HepG2 (cell line): ENCODE data around the gene USP38. TPM values are rescaled to one million over a fixed set of nuclear protein-coding genes. Genes with fewer than 3 reads are reported as not detected.

Experiments used
- AGO2 ChIP-seq: fragments of 200-400 bp; formaldehyde crosslinking; optimal IDR thresholded peaks from 2 replicates; pipeline ENCODE3; 2017; ENCODE audit warnings: mild to moderate bottlenecking, low read depth, low read length, moderate library complexity
- ARHGAP35 ChIP-seq: sonication (generic); formaldehyde crosslinking; IDR thresholded peaks from 2 replicates; pipeline ENCODE4 v1.9.0; 2022; ENCODE audit warnings: mild to moderate bottlenecking, inconsistent platforms, moderate library complexity, missing genetic modification reagents, borderline replicate concordance
- ATF1 ChIP-seq: IDR thresholded peaks from 2 replicates; pipeline ENCODE4 v1.6.1; 2016; ENCODE audit warnings: mild to moderate bottlenecking, control low read depth
- CBX5 ChIP-seq: sonication (generic); formaldehyde crosslinking; IDR thresholded peaks from 2 replicates; pipeline ENCODE4 v1.4.0; 2020; ENCODE audit warnings: missing genetic modification reagents, borderline replicate concordance
- CREBL2 ChIP-seq: sonication (generic); formaldehyde crosslinking; IDR thresholded peaks from 2 replicates; pipeline ENCODE4 v1.8.1; 2023; ENCODE audit warnings: missing genetic modification reagents, mild to moderate bottlenecking, borderline replicate concordance
- ETV5 ChIP-seq: IDR thresholded peaks from 2 replicates; pipeline ENCODE4 v1.6.1; 2018; ENCODE audit warnings: missing biosample characterization, missing genetic modification reagents, inconsistent platforms, borderline replicate concordance
- ETV6 ChIP-seq: sonication (generic); formaldehyde crosslinking; conservative IDR thresholded peaks from 2 replicates; pipeline ENCODE4 v1.4.0; 2020; ENCODE audit warnings: missing genetic modification reagents
- GATA4 ChIP-seq: sonication (generic); IDR thresholded peaks from 2 replicates; pipeline ENCODE4 v1.6.1; 2016; ENCODE audit warnings: antibody characterized with exemption, low read depth, borderline replicate concordance
- GATAD1 ChIP-seq: IDR thresholded peaks from 2 replicates; pipeline ENCODE4 v1.6.1; 2016; ENCODE audit warnings: missing genetic modification reagents, missing compliant biosample characterization
- GRHL1 ChIP-seq: sonication (generic); formaldehyde crosslinking; conservative IDR thresholded peaks from 2 replicates; pipeline ENCODE4 v1.8.0; 2022; ENCODE audit warnings: missing genetic modification reagents
- HMG20B ChIP-seq: conservative IDR thresholded peaks from 2 replicates; pipeline ENCODE4 v1.6.1; 2016; ENCODE audit warnings: missing genetic modification reagents, missing compliant biosample characterization
- IKZF1 ChIP-seq: fragments of 450-650 bp; IDR thresholded peaks from 2 replicates; pipeline ENCODE4 v1.7.1; 2016
- MED13 ChIP-seq: sonication (generic); formaldehyde crosslinking; IDR thresholded peaks from 2 replicates; pipeline ENCODE4 v1.5.0; 2020; ENCODE audit warnings: missing genetic modification reagents
- NFE2L1 ChIP-seq: sonication (generic); formaldehyde crosslinking; IDR thresholded peaks from 2 replicates; pipeline ENCODE4 v1.4.0; 2020; ENCODE audit warnings: missing genetic modification reagents, mild to moderate bottlenecking, borderline replicate concordance
- RCOR2 ChIP-seq: IDR thresholded peaks from 2 replicates; pipeline ENCODE4 v1.6.1; 2016; ENCODE audit warnings: missing biosample characterization, missing genetic modification reagents
- REL ChIP-seq: sonication (generic); formaldehyde crosslinking; conservative IDR thresholded peaks from 2 replicates; pipeline ENCODE4 v1.8.0; 2022; ENCODE audit warnings: mild to moderate bottlenecking, missing genetic modification reagents, moderate library complexity
- RNF219 ChIP-seq: sonication (generic); formaldehyde crosslinking; IDR thresholded peaks from 2 replicates; pipeline ENCODE4 v1.5.0; 2020; ENCODE audit warnings: mild to moderate bottlenecking, missing genetic modification reagents
- SAP130 ChIP-seq: IDR thresholded peaks from 2 replicates; pipeline ENCODE4 v1.6.1; 2016; ENCODE audit warnings: low read depth
- SRSF1 ChIP-seq: fragments of 200-400 bp; formaldehyde crosslinking; optimal IDR thresholded peaks from 2 replicates; pipeline ENCODE3; 2017; ENCODE audit warnings: mild to moderate bottlenecking, low read depth, low read length, moderate library complexity
- TAF1 ChIP-seq: sonication (generic); formaldehyde crosslinking; IDR thresholded peaks from 2 replicates; pipeline ENCODE4 v1.4.0; 2020; ENCODE audit warnings: missing genetic modification reagents
- TFDP2 ChIP-seq: sonication (generic); formaldehyde crosslinking; IDR thresholded peaks from 2 replicates; pipeline ENCODE4 v1.4.0; 2020; ENCODE audit warnings: missing genetic modification reagents
- UBTF ChIP-seq: sonication (generic); formaldehyde crosslinking; IDR thresholded peaks from 2 replicates; pipeline ENCODE4 v1.4.0; 2020; ENCODE audit warnings: mild to moderate bottlenecking, missing genetic modification reagents
- YEATS4 ChIP-seq: sonication (generic); formaldehyde crosslinking; IDR thresholded peaks from 2 replicates; pipeline ENCODE4 v1.4.0; 2020; ENCODE audit warnings: missing genetic modification reagents, borderline replicate concordance
- ZFAT ChIP-seq: sonication (generic); formaldehyde crosslinking; conservative IDR thresholded peaks from 2 replicates; pipeline ENCODE4 v1.8.1; 2023; ENCODE audit warnings: missing genetic modification reagents, inconsistent platforms
- ZNF335 ChIP-seq: sonication (generic); formaldehyde crosslinking; IDR thresholded peaks from 2 replicates; pipeline ENCODE4 v1.4.0; 2020; ENCODE audit warnings: missing genetic modification reagents
- polyA plus RNA-seq, 8 experiments: library from polyadenylated mRNA; depleted of rRNA in 3 of 8; stranded (reverse) in 7 of 8; unstranded in 1 of 8; fragments of >200 nt; fragmentation: Illumina TruSeq in 4 of 8; extraction: Trizol in 4 of 8; gene quantifications; 2 replicates each; pipeline versions ENCODE4 v1.2.1 to v1.2.3, GENCODE V29; 2011 to 2016; ENCODE audit warnings: low read depth in 4 of 8, missing spikeins in 1 of 8, mixed read lengths in 1 of 8; ENCODE audit not compliant: insufficient read depth in 1 of 8
- total RNA-seq, 5 experiments: library from RNA; depleted of rRNA; stranded (reverse); fragments of >200 nt; fragmentation: Illumina TruSeq; extraction: Trizol; gene quantifications; 2 replicates each; pipeline ENCODE4 v1.2.3, GENCODE V29; 2016; ENCODE audit warnings: low read depth in 1 of 5

The USP38 gene
- total and polyA plus RNA-seq, 2 of the 13 experiments (the other 11 are each of a cell fraction or from before 2014, with no cell fraction given), result 4.5 to 11.8 TPM

GRCh38 chr4:143225167-143225566, 40.5 kb downstream of the USP38 start (continued):
- TF ChIP-seq CBX5 (peak; percentile 68), NFE2L1 (CRISPR knock-in tag) (no peak), GRHL1 (CRISPR knock-in tag) (no peak), ETV6 (no peak), UBTF (CRISPR knock-in tag) (no peak), IKZF1 (no peak), TFDP2 (peak; percentile 82), CREBL2 (CRISPR knock-in tag) (no peak), ZFAT (CRISPR knock-in tag) (no peak), AGO2 (no peak), RCOR2 (CRISPR knock-in tag) (peak; percentile 86), MED13 (0 out of 2 replicates have a peak, but pooled peaks have one; percentile 46), ETV5 (CRISPR knock-in tag) (peak; percentile 57; the same call in 1 of the 2 replicates), TAF1 (no peak), ARHGAP35 (CRISPR knock-in tag) (no peak), GATA4 (peak; percentile 71; the same call in 1 of the 2 replicates), ZNF335 (CRISPR knock-in tag) (0 out of 2 replicates have a peak, but pooled peaks have one; percentile 49), GATAD1 (CRISPR knock-in tag) (peak; percentile 50; the same call in 1 of the 2 replicates), YEATS4 (CRISPR knock-in tag) (0 out of 2 replicates have a peak, but pooled peaks have one; percentile 34), REL (CRISPR knock-in tag) (no peak), ATF1 (CRISPR knock-in tag) (peak; percentile 58; the same call in 1 of the 2 replicates), SAP130 (CRISPR knock-in tag) (peak; percentile 86), RNF219 (CRISPR knock-in tag) (no peak), HMG20B (CRISPR knock-in tag) (peak; percentile 63; the same call in 1 of the 2 replicates), SRSF1 (no peak)
